ENCODE results near the gene A4GALT. TPM values are rescaled to one million over a fixed set of nuclear protein-coding genes. Genes with fewer than 3 reads are reported as not detected.

A4GALT gene
- total and polyA plus RNA-seq, 8 donors, result 2.7 to 13.2 (median 4.7) TPM

- no peaks in the 10 kb centered on the region for H3K9me3 ChIP-seq
- ATAC-seq (peak; percentile 42 to 57 (median 49)), FAIRE-seq (no peak), DNase-seq (peak; percentile 73 to 88 (median 80))
- H3K36me3 ChIP-seq, result no peaks in the 10 kb centered on the region
- no peak for TF ChIP-seq CTCF (IDR thresholded peaks at IDR 0.05)
- no peaks in the 10 kb centered on the region for H3K27me3 ChIP-seq
- H3K4me3 ChIP-seq, result peak overlapping the region; percentile 69 to 88 (median 82)
- 0 to 1% methylated on average over 29 to 49 of the region's 49 CpGs for WGBS, 2 donors
- intact Hi-C loops (cut with DNase I), result no loop called here
- peak overlapping the region; percentile 79 to 91 (median 88) for H3K27ac ChIP-seq
- H3K4me1 ChIP-seq, result peaks cover 33 to 46% (median 35%) of the 10 kb centered on the region in 3 donors
These were observed 72.1 kb downstream of the A4GALT start for GRCh38 chr22:42648368-42649245.

- Histone ChIP-seq H3K27me3 (no peaks in the 10 kb centered on the region), H3K4me1 (peaks cover 33 to 52% (median 38%) of the 10 kb centered on the region in 3 donors), H3K4me3 (peak overlapping the region in 3 of 4 donors; percentile 69 to 88 (median 83)), H3K9me3 (no peaks in the 10 kb centered on the region), H3K27ac (peak overlapping the region in 3 of 4 donors; percentile 79 to 91 (median 89)), H3K36me3 (no peaks in the 10 kb centered on the region)
- TF ChIP-seq CTCF (IDR thresholded peaks at IDR 0.05), result no peak
- 26 to 30% methylated on average over 4 of the region's 4 CpGs for WGBS, 2 donors
- DNase-seq (no peak), FAIRE-seq (no peak), ATAC-seq (no peak)
- intact Hi-C loops (cut with DNase I), result no loop called here
These were observed 72.7 kb downstream of the A4GALT start for GRCh38 chr22:42648017-42648367.

- TF ChIP-seq CTCF (IDR thresholded peaks at IDR 0.05), result no peak
- Histone ChIP-seq H3K4me1 (peaks cover 33 to 53% (median 41%) of the 10 kb centered on the region in 3 donors), H3K27ac (peak overlapping the region; percentile 51 to 91 (median 83)), H3K9me3 (no peaks in the 10 kb centered on the region), H3K27me3 (no peaks in the 10 kb centered on the region), H3K36me3 (no peaks in the 10 kb centered on the region), H3K4me3 (peak overlapping the region in 3 of 4 donors; percentile 3 to 32 (median 18))
- ATAC-seq (peak; percentile 29 to 61 (median 42)), DNase-seq (peak; percentile 70 to 89 (median 75)), FAIRE-seq (no peak)
- 10 to 11% methylated on average over 16 of the region's 16 CpGs for WGBS, 2 donors
- intact Hi-C loops (cut with DNase I), result no loop called here
These were observed 73.8 kb downstream of the A4GALT start for GRCh38 chr22:42646569-42647525.

- peak overlapping the region; percentile 51 to 91 (median 83) for H3K27ac ChIP-seq
- intact Hi-C loops (cut with DNase I), result no loop called here
- FAIRE-seq (no peak), ATAC-seq (peak in 3 of 4 donors; percentile 4 to 49 (median 21)), DNase-seq (peak in 2 of 6 donors; percentile 62 to 79)
- H3K4me3 ChIP-seq, result peak overlapping the region in 3 of 4 donors; percentile 3 to 32 (median 18)
- WGBS, 2 donors, result 27 to 31% methylated on average over 12 to 13 of the region's 13 CpGs
- no peaks in the 10 kb centered on the region for H3K27me3 ChIP-seq
- TF ChIP-seq CTCF (IDR thresholded peaks at IDR 0.05), result no peak
- peaks cover 33 to 53% (median 43%) of the 10 kb centered on the region in 3 donors for H3K4me1 ChIP-seq
- no peaks in the 10 kb centered on the region for H3K9me3 ChIP-seq
- no peaks in the 10 kb centered on the region for H3K36me3 ChIP-seq
These were observed 74.6 kb downstream of the A4GALT start for GRCh38 chr22:42645938-42646568.

All from pancreas (tissue), 10 donors.